ENCODE results near the gene DNLZ.

DNA sequence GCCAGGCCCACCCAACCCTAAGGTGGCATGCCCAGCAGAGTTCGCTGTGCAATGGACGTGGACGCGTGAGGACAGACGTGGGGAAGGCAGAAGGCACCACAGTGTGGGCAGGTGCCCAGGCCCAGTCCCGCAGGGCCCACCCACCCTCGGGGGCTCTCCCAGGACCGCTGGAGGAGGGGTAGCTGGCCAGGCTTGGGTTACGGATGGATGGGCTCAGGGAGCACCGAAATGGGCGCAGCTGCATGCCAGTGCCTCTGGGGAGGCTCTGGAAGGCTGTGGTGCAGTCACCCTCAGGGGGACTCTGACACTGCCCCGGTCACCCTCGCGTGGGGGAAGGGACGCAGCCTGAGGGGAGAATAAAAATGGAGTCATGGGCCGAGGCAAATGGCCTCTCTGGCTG is 45.8 kb downstream of the DNLZ start:
- no peak for TF ChIP-seq POLR2A (IDR thresholded peaks at IDR 0.05)
- TF ChIP-seq, protein P1, sequence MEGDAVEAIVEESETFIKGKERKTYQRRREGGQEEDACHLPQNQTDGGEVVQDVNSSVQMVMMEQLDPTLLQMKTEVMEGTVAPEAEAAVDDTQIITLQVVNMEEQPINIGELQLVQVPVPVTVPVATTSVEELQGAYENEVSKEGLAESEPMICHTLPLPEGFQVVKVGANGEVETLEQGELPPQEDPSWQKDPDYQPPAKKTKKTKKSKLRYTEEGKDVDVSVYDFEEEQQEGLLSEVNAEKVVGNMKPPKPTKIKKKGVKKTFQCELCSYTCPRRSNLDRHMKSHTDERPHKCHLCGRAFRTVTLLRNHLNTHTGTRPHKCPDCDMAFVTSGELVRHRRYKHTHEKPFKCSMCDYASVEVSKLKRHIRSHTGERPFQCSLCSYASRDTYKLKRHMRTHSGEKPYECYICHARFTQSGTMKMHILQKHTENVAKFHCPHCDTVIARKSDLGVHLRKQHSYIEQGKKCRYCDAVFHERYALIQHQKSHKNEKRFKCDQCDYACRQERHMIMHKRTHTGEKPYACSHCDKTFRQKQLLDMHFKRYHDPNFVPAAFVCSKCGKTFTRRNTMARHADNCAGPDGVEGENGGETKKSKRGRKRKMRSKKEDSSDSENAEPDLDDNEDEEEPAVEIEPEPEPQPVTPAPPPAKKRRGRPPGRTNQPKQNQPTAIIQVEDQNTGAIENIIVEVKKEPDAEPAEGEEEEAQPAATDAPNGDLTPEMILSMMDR (IDR thresholded peaks at IDR 0.05) = no peak
